Measurements from ENCODE around the gene TMEM33. TPM values are rescaled to one million over a fixed set of nuclear protein-coding genes. Genes with fewer than 3 reads are reported as not detected.

Gene TMEM33
- total RNA-seq, 1 experiment from 2014 or later: 81.4 TPM

DNA sequence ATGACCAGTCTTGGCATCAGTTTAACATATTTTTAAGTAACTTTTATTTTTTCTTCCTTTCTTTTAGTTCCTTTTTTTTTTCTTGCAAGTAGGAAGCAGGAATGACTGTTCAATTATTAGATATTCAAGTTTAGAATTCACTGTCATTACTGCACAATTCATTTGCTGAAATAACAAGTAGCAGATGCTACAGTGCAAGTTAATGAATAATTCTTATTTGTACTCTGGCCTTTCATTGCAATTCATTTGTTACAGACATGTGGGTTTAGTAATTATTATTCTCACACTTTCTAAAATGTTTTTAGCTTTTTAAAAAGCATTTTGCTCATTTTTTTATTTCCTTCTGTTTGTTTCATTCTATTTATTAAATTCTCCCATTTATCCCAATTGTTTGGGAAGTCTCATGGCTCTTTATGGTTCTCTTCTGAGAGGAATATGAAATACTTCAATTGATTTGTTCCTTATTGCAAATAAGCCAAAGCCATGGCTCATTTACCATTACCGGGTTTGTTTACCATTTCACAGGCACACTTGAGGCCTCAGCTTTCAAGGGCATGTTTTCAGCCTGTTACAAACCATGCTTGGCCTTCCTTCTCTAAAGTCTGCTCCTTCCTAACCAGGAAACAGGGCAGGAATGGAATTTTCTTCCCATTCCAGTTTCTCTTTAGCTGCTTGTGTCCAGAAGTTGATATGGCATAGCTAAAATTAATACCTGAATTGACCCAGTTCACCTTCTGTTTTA lies 41.7 kb downstream of the TMEM33 start:
- 0 out of 2 replicates have a peak overlapping the region, but pooled peaks have one; percentile 52 for H3K27ac Mint-ChIP-seq
- peaks cover 2% of the 10 kb centered on the region for H3K27me3 Mint-ChIP-seq (ENCODE audit: low read depth)
- no peak overlapping the region for H3K4me3 Mint-ChIP-seq
- H3K9me3 Mint-ChIP-seq: peaks cover 13% of the 10 kb centered on the region
- DNase-seq (ENCODE audit: low spot score) (no peak), ATAC-seq (no peak)
- CTCF ChIA-PET: no interaction called here
- POLR2A ChIA-PET: interaction anchor here (0.6 kb wide), 1 partner anchor 13 kb away, joined by 4 read pairs; the partner anchor contains the start of gene SLC30A9
- peaks cover 5% of the 10 kb centered on the region for H3K36me3 Mint-ChIP-seq
- no peak for TF ChIP-seq ZNF263 (CRISPR knock-in tag; IDR thresholded peaks at IDR 0.05; ENCODE audit: low read depth)
- no peak for TF ChIP-seq CREM (CRISPR knock-in tag; IDR thresholded peaks at IDR 0.05)
- peaks cover 17% of the 10 kb centered on the region for H3K4me1 Mint-ChIP-seq

DNA sequence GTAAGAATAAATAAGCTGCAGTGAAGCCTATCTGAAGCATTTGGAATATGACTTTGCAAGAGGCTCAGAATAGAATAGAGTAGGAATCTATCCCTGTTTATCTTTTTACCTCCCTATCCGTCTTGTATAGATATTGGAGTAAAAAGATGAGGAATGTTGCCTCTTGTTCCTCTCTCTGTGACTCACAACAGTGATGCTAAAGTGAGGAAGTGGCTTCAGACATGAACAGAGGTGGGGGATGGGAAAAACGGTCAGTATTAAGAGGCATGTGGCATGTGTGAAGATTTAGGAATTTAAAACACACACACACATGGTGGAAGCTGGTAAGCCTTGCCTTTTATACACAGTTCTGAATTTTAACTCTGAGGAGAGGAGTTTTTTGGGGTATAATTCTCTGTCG lies 42.5 kb downstream of the TMEM33 start:
- POLR2A ChIA-PET: interaction anchor here (0.7 kb wide), 1 partner anchor 1040 kb away, joined by 3 read pairs; no protein-coding TSS in a partner anchor
- peaks cover 6% of the 10 kb centered on the region; the same call in 1 of the 2 replicates for H3K9me3 Mint-ChIP-seq
- ATAC-seq (0 out of 2 replicates have a peak, but pooled peaks have one; percentile 24), DNase-seq (ENCODE audit: low spot score) (no peak)
- TF ChIP-seq, protein P1, sequence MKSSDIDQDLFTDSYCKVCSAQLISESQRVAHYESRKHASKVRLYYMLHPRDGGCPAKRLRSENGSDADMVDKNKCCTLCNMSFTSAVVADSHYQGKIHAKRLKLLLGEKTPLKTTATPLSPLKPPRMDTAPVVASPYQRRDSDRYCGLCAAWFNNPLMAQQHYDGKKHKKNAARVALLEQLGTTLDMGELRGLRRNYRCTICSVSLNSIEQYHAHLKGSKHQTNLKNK (CRISPR knock-in tag; IDR thresholded peaks at IDR 0.05): no peak
- TF ChIP-seq, protein P2, sequence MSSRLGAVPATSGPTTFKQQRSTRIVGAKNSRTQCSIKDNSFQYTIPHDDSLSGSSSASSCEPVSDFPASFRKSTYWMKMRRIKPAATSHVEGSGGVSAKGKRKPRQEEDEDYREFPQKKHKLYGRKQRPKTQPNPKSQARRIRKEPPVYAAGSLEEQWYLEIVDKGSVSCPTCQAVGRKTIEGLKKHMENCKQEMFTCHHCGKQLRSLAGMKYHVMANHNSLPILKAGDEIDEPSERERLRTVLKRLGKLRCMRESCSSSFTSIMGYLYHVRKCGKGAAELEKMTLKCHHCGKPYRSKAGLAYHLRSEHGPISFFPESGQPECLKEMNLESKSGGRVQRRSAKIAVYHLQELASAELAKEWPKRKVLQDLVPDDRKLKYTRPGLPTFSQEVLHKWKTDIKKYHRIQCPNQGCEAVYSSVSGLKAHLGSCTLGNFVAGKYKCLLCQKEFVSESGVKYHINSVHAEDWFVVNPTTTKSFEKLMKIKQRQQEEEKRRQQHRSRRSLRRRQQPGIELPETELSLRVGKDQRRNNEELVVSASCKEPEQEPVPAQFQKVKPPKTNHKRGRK (CRISPR knock-in tag; IDR thresholded peaks at IDR 0.05; ENCODE audit: borderline replicate concordance): no peak
- TF ChIP-seq NFE2L1 (CRISPR knock-in tag; IDR thresholded peaks at IDR 0.05) (no peak), TCF7 (CRISPR knock-in tag; IDR thresholded peaks at IDR 0.05; ENCODE audit: low read depth) (no peak), CBFB (CRISPR knock-in tag; IDR thresholded peaks at IDR 0.05; ENCODE audit: low read depth) (no peak), JAZF1 (CRISPR knock-in tag; IDR thresholded peaks at IDR 0.05) (no peak)
- TF ChIP-seq, protein P3, sequence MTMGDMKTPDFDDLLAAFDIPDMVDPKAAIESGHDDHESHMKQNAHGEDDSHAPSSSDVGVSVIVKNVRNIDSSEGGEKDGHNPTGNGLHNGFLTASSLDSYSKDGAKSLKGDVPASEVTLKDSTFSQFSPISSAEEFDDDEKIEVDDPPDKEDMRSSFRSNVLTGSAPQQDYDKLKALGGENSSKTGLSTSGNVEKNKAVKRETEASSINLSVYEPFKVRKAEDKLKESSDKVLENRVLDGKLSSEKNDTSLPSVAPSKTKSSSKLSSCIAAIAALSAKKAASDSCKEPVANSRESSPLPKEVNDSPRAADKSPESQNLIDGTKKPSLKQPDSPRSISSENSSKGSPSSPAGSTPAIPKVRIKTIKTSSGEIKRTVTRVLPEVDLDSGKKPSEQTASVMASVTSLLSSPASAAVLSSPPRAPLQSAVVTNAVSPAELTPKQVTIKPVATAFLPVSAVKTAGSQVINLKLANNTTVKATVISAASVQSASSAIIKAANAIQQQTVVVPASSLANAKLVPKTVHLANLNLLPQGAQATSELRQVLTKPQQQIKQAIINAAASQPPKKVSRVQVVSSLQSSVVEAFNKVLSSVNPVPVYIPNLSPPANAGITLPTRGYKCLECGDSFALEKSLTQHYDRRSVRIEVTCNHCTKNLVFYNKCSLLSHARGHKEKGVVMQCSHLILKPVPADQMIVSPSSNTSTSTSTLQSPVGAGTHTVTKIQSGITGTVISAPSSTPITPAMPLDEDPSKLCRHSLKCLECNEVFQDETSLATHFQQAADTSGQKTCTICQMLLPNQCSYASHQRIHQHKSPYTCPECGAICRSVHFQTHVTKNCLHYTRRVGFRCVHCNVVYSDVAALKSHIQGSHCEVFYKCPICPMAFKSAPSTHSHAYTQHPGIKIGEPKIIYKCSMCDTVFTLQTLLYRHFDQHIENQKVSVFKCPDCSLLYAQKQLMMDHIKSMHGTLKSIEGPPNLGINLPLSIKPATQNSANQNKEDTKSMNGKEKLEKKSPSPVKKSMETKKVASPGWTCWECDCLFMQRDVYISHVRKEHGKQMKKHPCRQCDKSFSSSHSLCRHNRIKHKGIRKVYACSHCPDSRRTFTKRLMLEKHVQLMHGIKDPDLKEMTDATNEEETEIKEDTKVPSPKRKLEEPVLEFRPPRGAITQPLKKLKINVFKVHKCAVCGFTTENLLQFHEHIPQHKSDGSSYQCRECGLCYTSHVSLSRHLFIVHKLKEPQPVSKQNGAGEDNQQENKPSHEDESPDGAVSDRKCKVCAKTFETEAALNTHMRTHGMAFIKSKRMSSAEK (CRISPR knock-in tag; IDR thresholded peaks at IDR 0.05; ENCODE audit: borderline replicate concordance): no peak
- TF ChIP-seq, protein P4, sequence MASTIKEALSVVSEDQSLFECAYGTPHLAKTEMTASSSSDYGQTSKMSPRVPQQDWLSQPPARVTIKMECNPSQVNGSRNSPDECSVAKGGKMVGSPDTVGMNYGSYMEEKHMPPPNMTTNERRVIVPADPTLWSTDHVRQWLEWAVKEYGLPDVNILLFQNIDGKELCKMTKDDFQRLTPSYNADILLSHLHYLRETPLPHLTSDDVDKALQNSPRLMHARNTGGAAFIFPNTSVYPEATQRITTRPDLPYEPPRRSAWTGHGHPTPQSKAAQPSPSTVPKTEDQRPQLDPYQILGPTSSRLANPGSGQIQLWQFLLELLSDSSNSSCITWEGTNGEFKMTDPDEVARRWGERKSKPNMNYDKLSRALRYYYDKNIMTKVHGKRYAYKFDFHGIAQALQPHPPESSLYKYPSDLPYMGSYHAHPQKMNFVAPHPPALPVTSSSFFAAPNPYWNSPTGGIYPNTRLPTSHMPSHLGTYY (CRISPR knock-in tag; IDR thresholded peaks at IDR 0.05): no peak
- TF ChIP-seq, protein P5, sequence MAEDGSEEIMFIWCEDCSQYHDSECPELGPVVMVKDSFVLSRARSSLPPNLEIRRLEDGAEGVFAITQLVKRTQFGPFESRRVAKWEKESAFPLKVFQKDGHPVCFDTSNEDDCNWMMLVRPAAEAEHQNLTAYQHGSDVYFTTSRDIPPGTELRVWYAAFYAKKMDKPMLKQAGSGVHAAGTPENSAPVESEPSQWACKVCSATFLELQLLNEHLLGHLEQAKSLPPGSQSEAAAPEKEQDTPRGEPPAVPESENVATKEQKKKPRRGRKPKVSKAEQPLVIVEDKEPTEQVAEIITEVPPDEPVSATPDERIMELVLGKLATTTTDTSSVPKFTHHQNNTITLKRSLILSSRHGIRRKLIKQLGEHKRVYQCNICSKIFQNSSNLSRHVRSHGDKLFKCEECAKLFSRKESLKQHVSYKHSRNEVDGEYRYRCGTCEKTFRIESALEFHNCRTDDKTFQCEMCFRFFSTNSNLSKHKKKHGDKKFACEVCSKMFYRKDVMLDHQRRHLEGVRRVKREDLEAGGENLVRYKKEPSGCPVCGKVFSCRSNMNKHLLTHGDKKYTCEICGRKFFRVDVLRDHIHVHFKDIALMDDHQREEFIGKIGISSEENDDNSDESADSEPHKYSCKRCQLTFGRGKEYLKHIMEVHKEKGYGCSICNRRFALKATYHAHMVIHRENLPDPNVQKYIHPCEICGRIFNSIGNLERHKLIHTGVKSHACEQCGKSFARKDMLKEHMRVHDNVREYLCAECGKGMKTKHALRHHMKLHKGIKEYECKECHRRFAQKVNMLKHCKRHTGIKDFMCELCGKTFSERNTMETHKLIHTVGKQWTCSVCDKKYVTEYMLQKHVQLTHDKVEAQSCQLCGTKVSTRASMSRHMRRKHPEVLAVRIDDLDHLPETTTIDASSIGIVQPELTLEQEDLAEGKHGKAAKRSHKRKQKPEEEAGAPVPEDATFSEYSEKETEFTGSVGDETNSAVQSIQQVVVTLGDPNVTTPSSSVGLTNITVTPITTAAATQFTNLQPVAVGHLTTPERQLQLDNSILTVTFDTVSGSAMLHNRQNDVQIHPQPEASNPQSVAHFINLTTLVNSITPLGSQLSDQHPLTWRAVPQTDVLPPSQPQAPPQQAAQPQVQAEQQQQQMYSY (CRISPR knock-in tag; IDR thresholded peaks at IDR 0.05): no peak
- TF ChIP-seq, protein P6, sequence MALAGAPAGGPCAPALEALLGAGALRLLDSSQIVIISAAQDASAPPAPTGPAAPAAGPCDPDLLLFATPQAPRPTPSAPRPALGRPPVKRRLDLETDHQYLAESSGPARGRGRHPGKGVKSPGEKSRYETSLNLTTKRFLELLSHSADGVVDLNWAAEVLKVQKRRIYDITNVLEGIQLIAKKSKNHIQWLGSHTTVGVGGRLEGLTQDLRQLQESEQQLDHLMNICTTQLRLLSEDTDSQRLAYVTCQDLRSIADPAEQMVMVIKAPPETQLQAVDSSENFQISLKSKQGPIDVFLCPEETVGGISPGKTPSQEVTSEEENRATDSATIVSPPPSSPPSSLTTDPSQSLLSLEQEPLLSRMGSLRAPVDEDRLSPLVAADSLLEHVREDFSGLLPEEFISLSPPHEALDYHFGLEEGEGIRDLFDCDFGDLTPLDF (CRISPR knock-in tag; IDR thresholded peaks at IDR 0.05): no peak
- TF ChIP-seq, protein P7, sequence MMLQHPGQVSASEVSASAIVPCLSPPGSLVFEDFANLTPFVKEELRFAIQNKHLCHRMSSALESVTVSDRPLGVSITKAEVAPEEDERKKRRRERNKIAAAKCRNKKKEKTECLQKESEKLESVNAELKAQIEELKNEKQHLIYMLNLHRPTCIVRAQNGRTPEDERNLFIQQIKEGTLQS (CRISPR knock-in tag; conservative IDR thresholded peaks at IDR 0.05): no peak
- H3K27ac Mint-ChIP-seq: no peak overlapping the region
- no peak overlapping the region for H3K4me3 Mint-ChIP-seq
- H3K27me3 Mint-ChIP-seq (ENCODE audit: low read depth): peaks cover 8% of the 10 kb centered on the region
- no peaks in the 10 kb centered on the region for H3K36me3 Mint-ChIP-seq
- CTCF ChIA-PET: no interaction called here
- peaks cover 21% of the 10 kb centered on the region for H3K4me1 Mint-ChIP-seq

Measured in WTC11 (cell line).